ENCODE measurements around the gene ETS2. TPM values are rescaled to one million over a fixed set of nuclear protein-coding genes. Genes with fewer than 3 reads are reported as not detected.

Gene ETS2
- total RNA-seq, 1 experiment from 2014 or later, result 127 TPM

- DNase-seq (no peak), ATAC-seq (no peak)
- Histone ChIP-seq H3K4me2 (ENCODE audit: low read length) (no peak overlapping the region), H3K4me3 (ENCODE audit: low read length) (no peak overlapping the region), H3K9me3 (ENCODE audit: low read length) (no peaks in the 10 kb centered on the region), H3K9ac (ENCODE audit: low read length) (no peak overlapping the region), H4K20me1 (ENCODE audit: low read length) (peaks cover 33% of the 10 kb centered on the region), H3K4me1 (ENCODE audit: insufficient read depth, low read length) (peaks cover 86% of the 10 kb centered on the region), H3K27ac (ENCODE audit: low read length) (peak overlapping the region; percentile 21; the same call in 1 of the 2 replicates), H3K79me2 (ENCODE audit: low read length) (peaks cover 69% of the 10 kb centered on the region), H3K9me2 (replicated peaks; ENCODE audit: low read length) (no peaks in the 10 kb centered on the region), H3K36me3 (ENCODE audit: low read depth, low read length) (peaks cover 79% of the 10 kb centered on the region), H3F3A (ENCODE audit: low read length, unreplicated experiment) (peaks cover 20% of the 10 kb centered on the region), H3K27me3 (ENCODE audit: low read length) (no peaks in the 10 kb centered on the region), H2AFZ (ENCODE audit: low read length) (no peak overlapping the region)
- intact Hi-C loops (cut with micrococcal nuclease), result no loop called here
- ChIA-PET CTCF (interaction anchor here (0.6 kb wide), 1 partner anchor 215 kb away, joined by 3 read pairs; no protein-coding TSS in a partner anchor), POLR2A (ENCODE audit: unreplicated experiment) (no interaction called here)
- BruUV-seq (replicated peaks), result no TSS peak
- TF ChIP-seq EZH2phosphoT487 (IDR thresholded peaks at IDR 0.05; ENCODE audit: borderline replicate concordance, low read length) (no peak), EZH2 (IDR thresholded peaks at IDR 0.05; ENCODE audit: low read length, unreplicated experiment) (no peak), CTCF (conservative IDR thresholded peaks at IDR 0.05; ENCODE audit: low read depth, low read length) (no peak)
These were observed 7.8 kb downstream of the ETS2 start for GRCh38 chr21:38813547-38813946.

- Histone ChIP-seq H3K4me2 (ENCODE audit: low read length) (peak overlapping the region; percentile 10; the same call in 1 of the 2 replicates), H3K9ac (ENCODE audit: low read length) (no peak overlapping the region), H3K27ac (ENCODE audit: low read length) (peak overlapping the region; percentile 65), H3K4me3 (ENCODE audit: low read length) (no peak overlapping the region), H3K36me3 (ENCODE audit: low read depth, low read length) (peaks cover 80% of the 10 kb centered on the region), H3K79me2 (ENCODE audit: low read length) (peaks cover 60% of the 10 kb centered on the region), H3K27me3 (ENCODE audit: low read length) (no peaks in the 10 kb centered on the region), H3K4me1 (ENCODE audit: insufficient read depth, low read length) (peaks cover 86% of the 10 kb centered on the region), H3F3A (ENCODE audit: low read length, unreplicated experiment) (peaks cover 28% of the 10 kb centered on the region), H3K9me3 (ENCODE audit: low read length) (no peaks in the 10 kb centered on the region), H3K9me2 (replicated peaks; ENCODE audit: low read length) (no peaks in the 10 kb centered on the region), H2AFZ (ENCODE audit: low read length) (no peak overlapping the region), H4K20me1 (ENCODE audit: low read length) (peaks cover 30% of the 10 kb centered on the region)
- TSS peak; percentile 42 for BruUV-seq (replicated peaks)
- CTCF ChIA-PET, result no interaction called here
- DNase-seq (no peak), ATAC-seq (no peak)
- POLR2A ChIA-PET (ENCODE audit: unreplicated experiment), result no interaction called here
- TF ChIP-seq EZH2 (IDR thresholded peaks at IDR 0.05; ENCODE audit: low read length, unreplicated experiment) (no peak), EZH2phosphoT487 (IDR thresholded peaks at IDR 0.05; ENCODE audit: borderline replicate concordance, low read length) (no peak), CTCF (conservative IDR thresholded peaks at IDR 0.05; ENCODE audit: low read depth, low read length) (no peak)
- intact Hi-C loops (cut with micrococcal nuclease), result no loop called here
These were observed 8.7 kb downstream of the ETS2 start for GRCh38 chr21:38814126-38815059.

- H3K36me3 ChIP-seq (ENCODE audit: low read depth, low read length), result peaks cover 80% of the 10 kb centered on the region
- H3K4me3 ChIP-seq (ENCODE audit: low read length), result no peak overlapping the region
- no peak overlapping the region for H2AFZ ChIP-seq (ENCODE audit: low read length)
- POLR2A ChIA-PET (ENCODE audit: unreplicated experiment), result no interaction called here
- peak; percentile 96 for DNase-seq
- no peaks in the 10 kb centered on the region for H3K27me3 ChIP-seq (ENCODE audit: low read length)
- peak; percentile 54 for ATAC-seq
- H3K4me2 ChIP-seq (ENCODE audit: low read length), result peak overlapping the region; percentile 3; the same call in 1 of the 2 replicates
- H3K9me3 ChIP-seq (ENCODE audit: low read length), result no peaks in the 10 kb centered on the region
- H4K20me1 ChIP-seq (ENCODE audit: low read length), result peaks cover 26% of the 10 kb centered on the region
- BruUV-seq (replicated peaks), result no TSS peak
- H3K4me1 ChIP-seq (ENCODE audit: insufficient read depth, low read length), result peaks cover 86% of the 10 kb centered on the region
- intact Hi-C loops (cut with micrococcal nuclease), result no loop called here
- TF ChIP-seq EZH2phosphoT487 (IDR thresholded peaks at IDR 0.05; ENCODE audit: borderline replicate concordance, low read length), result no peak
- TF ChIP-seq EZH2 (IDR thresholded peaks at IDR 0.05; ENCODE audit: low read length, unreplicated experiment), result no peak
- TF ChIP-seq CTCF (conservative IDR thresholded peaks at IDR 0.05; ENCODE audit: low read depth, low read length), result no peak
- H3K27ac ChIP-seq (ENCODE audit: low read length), result peak overlapping the region; percentile 78
- CTCF ChIA-PET, result interaction anchor here (0.7 kb wide), 1 partner anchor 19 kb away, joined by 3 read pairs; no protein-coding TSS in a partner anchor
- H3K79me2 ChIP-seq (ENCODE audit: low read length), result peaks cover 54% of the 10 kb centered on the region
- no peaks in the 10 kb centered on the region for H3K9me2 ChIP-seq (replicated peaks; ENCODE audit: low read length)
- peaks cover 25% of the 10 kb centered on the region for H3F3A ChIP-seq (ENCODE audit: low read length, unreplicated experiment)
- peak overlapping the region; percentile 28 for H3K9ac ChIP-seq (ENCODE audit: low read length)
These were observed 9.3 kb downstream of the ETS2 start for GRCh38 chr21:38815060-38815405.
